ENCODE data around the gene SLC25A51.
"Not testable (repeated sequence)": the region's sequence is repeated elsewhere in the genome, so short reads cannot be mapped to it uniquely, and the experiment has no call there.

Gene SLC25A51

GRCh38 chr9:37902131-37902530, 1.8 kb downstream of the SLC25A51 start:
- no peak for DNase-seq

- no peak for DNase-seq
Observed at GRCh38 chr9:37899041-37899440, 4.9 kb downstream of the SLC25A51 start.

GRCh38 chr9:37897665-37898064, 6.3 kb downstream of the SLC25A51 start:
- DNase-seq = no peak

GRCh38 chr9:37892063-37892462, 11.9 kb downstream of the SLC25A51 start:
- no peak for DNase-seq

- DNase-seq = not testable (repeated sequence)
Observed at GRCh38 chr9:37891042-37891441, 12.9 kb downstream of the SLC25A51 start.

- DNase-seq = no peak
Observed at GRCh38 chr9:37889536-37889935, 14.4 kb downstream of the SLC25A51 start.

GRCh38 chr9:37887977-37888583, 15.8 kb downstream of the SLC25A51 start:
- DNase-seq = not testable (repeated sequence)

- no peak for DNase-seq
Observed at GRCh38 chr9:37880916-37881479, 22.9 kb downstream of the SLC25A51 start.

- DNase-seq = no peak
Observed at GRCh38 chr9:37876376-37876775, 27.6 kb downstream of the SLC25A51 start.

- DNase-seq = no peak
Observed at GRCh38 chr9:37873955-37874354, 30.0 kb downstream of the SLC25A51 start.

GRCh38 chr9:37870799-37871176, 33.1 kb downstream of the SLC25A51 start:
- DNase-seq = no peak

- no peak for DNase-seq
Observed at GRCh38 chr9:37870081-37870798, 33.7 kb downstream of the SLC25A51 start.

- no peak for DNase-seq
Observed at GRCh38 chr9:37862530-37862929, 41.4 kb downstream of the SLC25A51 start.

GRCh38 chr9:37859043-37859442, 44.9 kb downstream of the SLC25A51 start:
- no peak for DNase-seq

GRCh38 chr9:37856551-37856950, 47.4 kb downstream of the SLC25A51 start:
- DNase-seq = no peak

- no peak for DNase-seq
Observed at GRCh38 chr9:37852222-37852621, 51.7 kb downstream of the SLC25A51 start.

GRCh38 chr9:37840560-37841194, 63.2 kb downstream of the SLC25A51 start:
- DNase-seq = peak; percentile 28 to 42

- DNase-seq = no peak
Observed at GRCh38 chr9:37839496-37840461, 64.1 kb downstream of the SLC25A51 start.

All from activated T-cell treated with anti-CD3 and anti-CD28 coated beads, Interleukin-2, amount 50 U/mL, for 48 hours (primary cell).